GM13977 (cell line): Measurements from ENCODE around the gene BET1L.

ENCODE experiments used
- DNase-seq: peaks from one replicate; pipeline ENCODE4 v3.0.0; 2012; ENCODE audit warnings: low spot score
- in situ Hi-C: fragments of 300-500 bp; cut with MboI; formaldehyde crosslinking; loops from one replicate; pipeline ENCODE4 v1.12.0; 2022; ENCODE audit warnings: low sequenced_read_pairs, low pct_unique_long_range_greater_than_20kb, mixed read lengths, inconsistent platforms; ENCODE audit not compliant: unreplicated experiment
- TF ChIP-seq, protein P1 (sequence below): IDR thresholded peaks from 2 replicates; pipeline ENCODE4 v1.5.1; 2012; ENCODE audit warnings: mild to moderate bottlenecking, control low read depth; ENCODE audit not compliant: insufficient read depth; ENCODE audit errors: extremely low read depth, missing control alignments

Gene BET1L

DNA sequence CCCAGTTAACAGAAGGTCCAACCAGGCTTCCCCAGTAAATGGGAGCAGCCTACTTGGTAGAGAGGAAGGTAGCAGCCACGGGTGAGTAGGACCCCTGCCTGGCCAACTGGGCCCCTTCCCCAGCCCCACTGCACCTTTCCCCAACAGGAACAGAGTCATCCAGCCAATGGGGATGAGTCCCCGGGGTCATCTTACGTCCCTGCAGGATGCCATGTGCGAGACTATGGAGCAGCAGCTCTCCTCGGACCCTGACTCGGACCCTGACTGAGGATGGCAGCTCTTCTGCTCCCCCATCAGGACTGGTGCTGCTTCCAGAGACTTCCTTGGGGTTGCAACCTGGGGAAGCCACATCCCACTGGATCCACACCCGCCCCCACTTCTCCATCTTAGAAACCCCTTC lies 6.9 kb upstream of the BET1L start:
- no peak for DNase-seq
- in situ Hi-C loops: no loop called here
- TF ChIP-seq, protein P1, sequence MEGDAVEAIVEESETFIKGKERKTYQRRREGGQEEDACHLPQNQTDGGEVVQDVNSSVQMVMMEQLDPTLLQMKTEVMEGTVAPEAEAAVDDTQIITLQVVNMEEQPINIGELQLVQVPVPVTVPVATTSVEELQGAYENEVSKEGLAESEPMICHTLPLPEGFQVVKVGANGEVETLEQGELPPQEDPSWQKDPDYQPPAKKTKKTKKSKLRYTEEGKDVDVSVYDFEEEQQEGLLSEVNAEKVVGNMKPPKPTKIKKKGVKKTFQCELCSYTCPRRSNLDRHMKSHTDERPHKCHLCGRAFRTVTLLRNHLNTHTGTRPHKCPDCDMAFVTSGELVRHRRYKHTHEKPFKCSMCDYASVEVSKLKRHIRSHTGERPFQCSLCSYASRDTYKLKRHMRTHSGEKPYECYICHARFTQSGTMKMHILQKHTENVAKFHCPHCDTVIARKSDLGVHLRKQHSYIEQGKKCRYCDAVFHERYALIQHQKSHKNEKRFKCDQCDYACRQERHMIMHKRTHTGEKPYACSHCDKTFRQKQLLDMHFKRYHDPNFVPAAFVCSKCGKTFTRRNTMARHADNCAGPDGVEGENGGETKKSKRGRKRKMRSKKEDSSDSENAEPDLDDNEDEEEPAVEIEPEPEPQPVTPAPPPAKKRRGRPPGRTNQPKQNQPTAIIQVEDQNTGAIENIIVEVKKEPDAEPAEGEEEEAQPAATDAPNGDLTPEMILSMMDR: no peak

DNA sequence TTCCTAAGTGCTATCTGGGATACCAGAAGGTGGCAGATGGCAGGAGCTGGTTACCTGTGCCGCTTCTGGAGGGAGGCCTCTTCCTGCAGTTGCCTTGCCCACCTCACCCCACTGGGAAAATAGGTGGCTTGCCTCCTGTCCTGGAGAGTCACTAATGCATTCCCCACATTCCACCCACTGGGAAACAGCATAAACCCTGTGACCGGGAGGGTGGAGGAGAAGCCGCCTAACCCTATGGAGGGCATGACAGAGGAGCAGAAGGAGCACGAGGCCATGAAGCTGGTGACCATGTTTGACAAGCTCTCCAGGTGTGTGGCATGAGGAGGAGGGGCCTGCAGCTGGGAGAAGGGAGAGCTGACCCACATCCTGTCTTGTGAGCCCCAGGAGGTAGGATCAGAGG lies 5.9 kb upstream of the BET1L start:
- TF ChIP-seq, protein P1: no peak
- DNase-seq: no peak
- in situ Hi-C loops: no loop called here

DNA sequence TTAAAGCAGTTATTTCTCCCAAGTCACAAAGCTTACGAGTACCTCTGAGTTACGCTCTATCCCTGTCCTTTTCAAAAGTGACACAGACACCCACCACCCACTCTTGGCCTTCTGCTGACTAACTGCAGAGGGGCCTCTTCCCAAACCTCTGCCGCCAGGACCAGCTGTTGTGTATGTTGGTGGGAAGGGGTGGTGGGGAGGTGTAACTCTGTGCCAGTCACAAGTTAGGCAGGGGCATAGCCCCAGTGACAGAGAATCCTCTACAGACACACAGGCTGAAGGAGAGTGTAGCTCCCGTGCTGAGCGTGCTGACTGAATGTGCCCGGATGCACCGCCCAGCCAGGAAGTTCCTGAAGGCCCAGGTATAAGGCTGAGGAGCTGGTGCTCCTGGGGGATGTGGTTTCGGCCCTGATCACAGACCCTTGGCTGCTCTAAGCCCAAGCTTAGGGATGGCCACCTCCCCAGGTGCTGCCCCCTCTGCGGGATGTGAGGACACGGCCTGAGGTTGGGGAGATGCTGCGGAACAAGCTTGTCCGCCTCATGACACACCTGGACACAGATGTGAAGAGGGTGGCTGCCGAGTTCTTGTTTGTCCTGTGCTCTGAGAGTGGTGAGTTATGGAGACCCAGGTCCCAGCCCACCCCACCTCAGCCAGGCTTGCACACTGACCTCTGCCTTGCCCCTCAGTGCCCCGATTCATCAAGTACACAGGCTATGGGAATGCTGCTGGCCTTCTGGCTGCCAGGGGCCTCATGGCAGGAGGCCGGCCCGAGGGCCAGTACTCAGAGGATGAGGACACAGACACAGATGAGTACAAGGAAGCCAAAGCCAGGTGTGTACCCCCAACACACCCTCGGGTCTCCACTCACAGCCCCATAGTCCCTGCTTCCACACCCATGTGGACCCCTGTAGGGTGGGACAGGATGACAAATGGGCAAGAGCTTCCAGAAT lies 5.2 kb upstream of the BET1L start:
- in situ Hi-C loops: no loop called here
- TF ChIP-seq, protein P1: no peak
- no peak for DNase-seq

DNA sequence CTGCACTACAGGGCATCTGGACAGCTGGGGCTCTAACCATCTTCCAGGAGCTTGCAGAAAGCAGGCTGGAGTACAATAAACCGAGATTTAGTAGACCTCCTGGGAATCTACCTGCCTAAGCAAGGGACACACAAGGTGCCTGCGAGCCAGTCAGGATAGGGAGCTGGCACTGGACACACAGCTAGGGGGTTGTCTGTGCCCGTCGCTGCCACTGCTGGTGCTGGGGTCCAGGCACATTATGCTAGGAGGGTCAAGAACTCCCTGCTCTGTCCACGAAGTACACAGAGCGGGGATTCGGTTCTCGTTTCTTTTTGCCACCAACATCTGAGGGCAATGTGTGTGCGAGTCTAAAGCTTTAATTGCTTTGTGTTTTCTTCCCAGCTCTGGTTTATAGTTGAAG lies 4.5 kb upstream of the BET1L start:
- TF ChIP-seq, protein P1: no peak
- no peak for DNase-seq
- in situ Hi-C loops: no loop called here

DNA sequence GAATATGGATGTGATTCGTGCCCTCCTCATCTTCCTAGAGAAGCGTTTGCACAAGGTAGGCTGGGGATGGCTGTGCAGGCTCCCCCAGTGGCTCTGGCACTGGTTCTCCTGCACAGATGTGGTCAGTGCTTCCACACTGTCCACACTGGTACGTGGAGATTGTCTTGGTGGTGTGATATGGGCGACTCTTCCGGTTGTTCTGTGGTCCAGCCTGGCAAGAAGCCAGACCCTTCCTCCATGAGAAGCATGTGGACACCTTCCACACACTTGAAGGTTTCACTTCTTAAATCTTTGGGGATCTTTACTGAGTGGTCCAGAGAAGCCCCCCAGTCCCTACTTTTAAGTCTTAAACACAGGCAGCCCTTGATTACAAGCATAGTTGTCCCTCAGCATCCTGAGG lies 4.1 kb upstream of the BET1L start:
- in situ Hi-C loops: no loop called here
- TF ChIP-seq, protein P1: no peak
- DNase-seq: no peak

DNA sequence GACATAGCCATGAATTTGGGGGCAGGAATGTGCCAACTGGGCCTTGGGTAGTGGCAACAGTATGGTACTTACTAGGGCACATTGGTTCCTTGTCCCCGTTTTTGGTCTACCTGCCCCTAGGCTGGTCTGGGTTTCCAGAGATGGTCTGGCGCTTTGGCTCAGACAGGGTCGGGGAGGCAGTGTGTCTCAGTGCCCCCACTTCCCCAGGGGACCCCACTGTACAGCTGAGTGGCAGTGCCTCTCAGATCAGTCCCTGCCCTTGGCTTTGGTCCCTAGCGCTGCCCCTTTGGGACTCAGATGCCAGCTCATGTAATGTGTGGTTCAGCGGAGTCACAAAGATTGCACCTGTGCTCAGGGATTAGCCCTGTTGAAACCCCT lies 3.6 kb upstream of the BET1L start:
- TF ChIP-seq, protein P1: no peak
- in situ Hi-C loops: no loop called here
- no peak for DNase-seq
